ENCODE data around the gene LILRB5. TPM values are rescaled to one million over a fixed set of nuclear protein-coding genes. Genes with fewer than 3 reads are reported as not detected.
"Not testable (repeated sequence)": the region's sequence is repeated elsewhere in the genome, so short reads cannot be mapped to it uniquely, and the experiment has no call there.

Gene LILRB5
- under 1 TPM; 0.28 to 0.36 TPM for total RNA-seq

DNA sequence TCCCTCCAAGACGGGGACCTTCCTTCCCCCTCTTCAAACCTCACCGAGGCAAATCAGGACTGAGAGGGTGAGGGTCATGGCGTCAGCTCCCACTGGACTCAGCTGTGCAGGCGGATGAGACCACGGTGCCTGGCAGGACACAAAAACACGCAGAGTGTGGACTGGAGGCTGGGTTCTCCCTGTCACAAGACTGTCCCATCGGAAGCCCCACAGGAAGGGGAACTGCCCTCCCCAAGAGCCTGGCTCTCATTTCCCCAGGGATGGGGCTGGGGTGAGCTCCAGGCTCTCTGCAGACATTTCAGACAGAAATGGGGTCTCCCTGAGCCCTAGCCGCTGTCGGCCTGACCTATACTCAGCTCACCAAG is at the start of gene LILRB5:
LILRB5 (minus strand) TSS at position 158 of the 365 bp plus-strand sequence; CDS start at position 78, 80 bp downstream.
- no peaks in the 10 kb centered on the region for H3K36me3 Mint-ChIP-seq
- no peak within 1 kb of the TSS for H3K27ac Mint-ChIP-seq
- H3K9me3 Mint-ChIP-seq = no peaks in the 10 kb centered on the region
- ATAC-seq (ENCODE audit: low read depth) (no peak), DNase-seq (no peak)
- H3K4me3 Mint-ChIP-seq = no peak within 1 kb of the TSS
- H3K4me1 Mint-ChIP-seq = no peaks in the 10 kb centered on the region
- H3K27me3 Mint-ChIP-seq = peaks cover 5% of the 10 kb centered on the region
- POLR2A ChIA-PET = no interaction called here

DNA sequence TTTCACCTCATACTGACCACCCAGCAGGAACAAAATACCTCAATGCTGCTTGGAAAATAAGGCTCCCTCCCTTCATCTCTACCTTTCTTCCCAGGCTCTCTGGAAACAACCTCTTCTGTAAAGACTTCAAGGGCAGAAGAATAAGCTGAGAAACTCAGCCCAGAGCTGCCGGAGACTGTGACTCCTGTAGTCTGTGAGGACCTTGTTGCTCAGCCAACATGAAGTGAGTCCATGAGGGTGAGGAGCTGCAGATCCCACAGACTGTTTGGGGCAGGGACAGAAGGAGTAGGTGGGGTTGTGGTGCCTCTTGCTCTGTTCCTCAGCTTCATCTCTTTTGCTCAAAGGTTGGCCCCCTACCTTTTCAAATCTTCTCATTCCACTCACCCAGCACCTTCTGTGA is 48.1 kb upstream of the LILRB5 start:
- Mint-ChIP-seq H3K4me1 (peaks cover 15% of the 10 kb centered on the region), H3K9me3 (no peaks in the 10 kb centered on the region), H3K27me3 (peaks cover 12% of the 10 kb centered on the region), H3K27ac (no peak overlapping the region), H3K4me3 (no peak overlapping the region), H3K36me3 (no peaks in the 10 kb centered on the region)
- POLR2A ChIA-PET = no interaction called here
- DNase-seq (no peak), ATAC-seq (ENCODE audit: low read depth) (no peak)

DNA sequence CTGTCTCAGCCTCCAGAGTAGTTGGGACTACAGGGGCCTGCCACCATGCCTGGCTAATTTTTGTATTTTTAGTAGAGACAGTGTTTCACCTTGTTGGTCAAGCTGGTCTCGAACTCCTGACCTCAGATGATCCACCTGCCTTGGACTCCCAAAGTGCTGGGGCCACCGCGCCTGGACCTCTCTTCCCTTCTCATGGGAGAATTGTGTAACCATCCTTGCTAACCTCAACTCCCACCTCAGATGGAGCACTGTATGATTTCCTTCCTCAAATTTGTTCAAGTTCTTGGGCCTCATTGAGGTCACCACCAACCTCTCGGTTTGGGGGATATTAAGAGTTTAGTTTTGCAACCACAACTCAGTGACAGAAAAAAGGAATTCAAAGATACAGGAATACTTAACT is 45.2 kb upstream of the LILRB5 start:
- H3K36me3 Mint-ChIP-seq = no peaks in the 10 kb centered on the region
- no peaks in the 10 kb centered on the region for H3K9me3 Mint-ChIP-seq

DNA sequence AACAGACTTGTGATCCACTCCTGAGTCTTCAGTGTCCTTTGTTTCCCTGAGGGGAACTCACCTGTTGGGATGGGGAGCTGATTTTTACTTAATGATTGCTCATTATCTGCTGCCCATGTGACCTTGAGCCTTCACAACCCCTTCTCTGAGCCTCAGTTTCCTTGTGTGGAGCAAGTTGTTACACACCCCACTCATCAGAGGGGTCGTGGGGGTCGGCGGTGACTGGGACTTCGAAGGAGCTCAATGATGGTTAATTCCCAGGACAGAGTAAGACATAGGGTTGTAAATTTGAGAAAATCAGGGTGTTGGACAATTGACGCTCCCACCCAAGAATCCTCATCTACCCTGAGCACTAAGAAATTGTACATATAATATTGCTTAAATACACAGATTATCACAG is 42.4 kb upstream of the LILRB5 start:
- no peaks in the 10 kb centered on the region for H3K36me3 Mint-ChIP-seq
- POLR2A ChIA-PET = no interaction called here
- H3K27ac Mint-ChIP-seq = no peak overlapping the region
- no peaks in the 10 kb centered on the region for H3K9me3 Mint-ChIP-seq
- H3K4me3 Mint-ChIP-seq = no peak overlapping the region
- ATAC-seq (ENCODE audit: low read depth) (no peak), DNase-seq (no peak)
- H3K4me1 Mint-ChIP-seq = peaks cover 9% of the 10 kb centered on the region
- peaks cover 9% of the 10 kb centered on the region for H3K27me3 Mint-ChIP-seq

More for the DNA sequence above, 45.2 kb upstream of the LILRB5 start:
- Mint-ChIP-seq H3K27me3 (peaks cover 12% of the 10 kb centered on the region), H3K4me1 (peaks cover 15% of the 10 kb centered on the region), H3K27ac (no peak overlapping the region), H3K4me3 (no peak overlapping the region)
- POLR2A ChIA-PET = no interaction called here
- ATAC-seq (ENCODE audit: low read depth) = no peak
- no peak for DNase-seq

DNA sequence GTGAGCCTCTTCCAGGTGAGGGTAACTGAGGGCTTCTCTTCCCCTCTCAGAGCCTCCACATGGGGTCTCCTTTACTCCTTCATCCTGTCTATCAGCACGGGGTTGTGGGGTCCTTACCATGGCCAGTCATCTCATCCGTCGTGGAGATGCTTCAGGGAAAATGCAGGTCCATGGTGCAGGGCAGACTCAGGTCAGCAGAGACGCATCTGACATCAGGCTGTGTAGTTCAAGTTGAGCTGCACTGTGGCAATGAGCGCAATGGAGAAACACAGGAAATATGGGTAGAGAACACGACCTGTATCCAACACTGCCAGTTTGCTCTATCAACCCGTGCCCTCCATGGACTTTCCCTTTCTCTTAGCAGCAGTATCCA is 42.0 kb upstream of the LILRB5 start:
- Mint-ChIP-seq H3K36me3 (no peaks in the 10 kb centered on the region), H3K4me3 (no peak overlapping the region), H3K27me3 (peaks cover 9% of the 10 kb centered on the region), H3K4me1 (peaks cover 7% of the 10 kb centered on the region), H3K9me3 (no peaks in the 10 kb centered on the region), H3K27ac (no peak overlapping the region)
- DNase-seq (no peak), ATAC-seq (ENCODE audit: low read depth) (no peak)
- POLR2A ChIA-PET = no interaction called here

DNA sequence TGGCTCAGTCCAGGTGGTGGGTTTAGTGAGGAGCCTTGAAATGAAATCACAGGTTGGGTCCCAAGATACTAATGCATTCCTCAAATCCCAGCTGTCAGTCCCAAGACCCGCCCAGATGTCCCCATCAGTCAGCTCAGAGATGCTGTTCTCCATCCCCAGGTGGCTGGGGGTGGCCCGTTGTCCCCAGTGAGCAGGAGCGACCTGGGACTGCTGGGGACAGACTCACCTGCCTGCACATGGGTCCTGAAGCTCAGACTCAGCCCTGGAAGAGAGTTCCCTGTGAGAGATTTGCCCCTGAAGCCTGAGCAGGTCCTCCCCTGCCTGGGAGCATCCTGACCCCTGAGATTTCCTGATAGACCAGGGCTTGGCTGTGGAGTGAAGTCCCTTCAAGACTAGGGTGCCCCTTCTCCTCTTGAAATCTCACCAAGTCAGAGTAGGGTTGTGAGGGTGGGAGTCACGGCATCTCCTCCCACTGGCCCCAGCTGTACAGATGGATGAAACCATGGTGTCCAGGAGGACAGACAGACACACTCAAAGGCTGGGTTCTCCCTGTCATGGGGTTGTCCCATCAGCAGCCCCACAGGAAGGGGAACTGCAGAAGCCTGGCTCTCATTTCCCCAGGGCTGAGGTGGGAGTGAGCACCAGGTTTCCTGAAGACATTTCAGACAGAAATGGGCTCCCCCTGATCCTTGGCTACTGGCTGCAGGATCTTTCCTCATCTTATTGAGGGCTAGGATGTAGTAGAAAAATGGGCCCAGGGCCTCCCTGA is 41.5 kb upstream of the LILRB5 start:
- DNase-seq (no peak), ATAC-seq (ENCODE audit: low read depth) (no peak)
- POLR2A ChIA-PET = no interaction called here
- Mint-ChIP-seq H3K4me1 (peaks cover 3% of the 10 kb centered on the region), H3K27me3 (peaks cover 9% of the 10 kb centered on the region), H3K9me3 (no peaks in the 10 kb centered on the region), H3K36me3 (no peaks in the 10 kb centered on the region), H3K4me3 (no peak overlapping the region), H3K27ac (no peak overlapping the region)

DNA sequence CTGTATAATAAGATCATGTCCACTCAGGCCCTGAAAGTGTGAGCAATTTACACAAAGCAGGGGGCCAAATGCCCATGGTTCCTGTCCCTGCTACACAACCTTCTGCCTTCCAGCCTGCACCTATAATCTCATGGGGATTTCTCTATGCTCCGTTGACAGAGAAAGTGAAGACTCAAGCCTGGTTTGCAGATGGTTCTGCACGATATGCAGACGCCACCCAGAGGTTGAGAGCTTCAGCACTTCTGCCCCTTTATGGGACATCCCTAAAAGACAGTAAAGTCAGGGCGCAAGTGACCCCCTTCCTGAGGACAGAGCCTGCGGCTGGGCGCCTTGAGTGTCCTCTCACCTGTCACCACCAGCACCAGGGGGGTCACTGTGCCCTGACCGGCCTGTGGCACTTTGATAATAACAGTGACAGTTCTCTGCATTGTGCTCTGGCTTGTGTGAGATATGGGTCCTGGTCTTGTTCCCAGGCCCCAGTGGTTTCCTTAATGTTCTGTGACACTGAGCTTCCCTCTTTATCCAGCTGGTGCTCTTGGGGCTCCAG is 40.8 kb upstream of the LILRB5 start:
- peaks cover 3% of the 10 kb centered on the region for H3K4me1 Mint-ChIP-seq
- no peaks in the 10 kb centered on the region for H3K36me3 Mint-ChIP-seq
- no peak overlapping the region for H3K4me3 Mint-ChIP-seq
- no peak overlapping the region for H3K27ac Mint-ChIP-seq
- no peaks in the 10 kb centered on the region for H3K9me3 Mint-ChIP-seq
- POLR2A ChIA-PET = no interaction called here
- DNase-seq (no peak), ATAC-seq (ENCODE audit: low read depth) (no peak)
- peaks cover 9% of the 10 kb centered on the region for H3K27me3 Mint-ChIP-seq

DNA sequence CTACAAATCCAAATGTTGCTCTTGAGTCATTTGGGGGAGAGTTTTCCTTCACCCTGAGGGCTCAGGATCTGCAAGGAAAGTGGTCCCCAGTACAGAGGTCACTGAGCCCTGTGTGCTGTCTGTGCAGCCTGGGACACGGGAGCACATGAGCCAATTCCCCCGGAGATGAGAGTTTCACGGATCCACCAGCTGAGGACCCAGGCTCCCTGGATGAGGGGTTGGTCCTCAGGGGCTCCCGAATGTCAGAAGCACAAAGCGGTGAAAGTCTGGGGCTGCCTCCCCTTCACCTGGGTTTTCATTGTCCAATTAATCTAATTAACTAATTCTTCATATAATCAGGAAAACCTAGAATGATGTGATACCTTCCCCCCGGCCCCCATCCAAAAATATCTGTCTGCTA is 37.5 kb upstream of the LILRB5 start:
- Mint-ChIP-seq H3K9me3 (no peaks in the 10 kb centered on the region), H3K4me3 (no peak overlapping the region), H3K36me3 (no peaks in the 10 kb centered on the region), H3K4me1 (no peaks in the 10 kb centered on the region), H3K27me3 (peaks cover 12% of the 10 kb centered on the region), H3K27ac (no peak overlapping the region)
- no peak for ATAC-seq (ENCODE audit: low read depth)
- DNase-seq = no peak
- POLR2A ChIA-PET = no interaction called here

DNA sequence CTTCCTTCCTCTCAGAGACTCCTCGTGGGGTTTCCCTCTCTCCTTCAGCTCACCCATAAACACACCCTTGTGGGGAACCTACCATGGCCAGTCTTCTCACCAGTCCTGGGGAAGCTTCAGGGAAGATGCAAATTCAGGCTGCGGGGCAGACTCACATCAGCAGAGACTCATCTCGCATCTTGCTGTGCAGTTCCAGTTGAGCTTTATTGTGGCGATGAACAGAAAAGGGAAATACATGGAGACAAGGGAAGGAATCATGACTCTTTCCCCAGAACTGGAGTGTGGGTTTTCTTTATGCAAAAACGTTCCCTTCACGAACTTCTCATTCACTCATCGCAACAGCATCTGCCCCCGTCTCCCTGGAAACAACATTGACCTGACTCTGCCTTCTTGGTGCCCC is 32.1 kb upstream of the LILRB5 start:
- H3K27me3 Mint-ChIP-seq = peaks cover 28% of the 10 kb centered on the region
- H3K27ac Mint-ChIP-seq; H3K9me3 Mint-ChIP-seq; ATAC-seq (ENCODE audit: low read depth); H3K4me3 Mint-ChIP-seq; H3K4me1 Mint-ChIP-seq; H3K36me3 Mint-ChIP-seq; DNase-seq: not testable (repeated sequence)
- POLR2A ChIA-PET = interaction anchor here (0.7 kb wide), 1 partner anchor 12 kb away, joined by 4 read pairs; no protein-coding TSS in a partner anchor

DNA sequence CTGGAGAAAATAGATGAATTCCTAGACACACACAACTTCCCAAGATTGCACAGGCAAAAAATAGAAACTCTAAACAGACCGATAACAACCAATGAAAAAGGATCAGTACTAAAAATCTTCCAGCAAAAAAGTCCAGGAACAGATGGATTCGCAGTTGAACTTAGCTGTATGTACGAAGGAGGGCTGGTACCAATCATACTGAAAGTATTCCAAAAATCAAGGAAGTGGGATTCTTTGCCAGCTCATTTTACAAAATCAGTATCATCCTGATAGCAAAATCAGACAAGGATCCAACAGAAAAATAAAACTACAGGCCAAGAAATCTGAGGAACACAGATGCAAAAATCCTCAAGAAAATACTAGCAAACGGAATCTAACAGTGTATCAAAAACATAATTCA is 30.4 kb upstream of the LILRB5 start:
- DNase-seq = no peak
- no peak for ATAC-seq (ENCODE audit: low read depth)
- Mint-ChIP-seq H3K27me3 (peaks cover 32% of the 10 kb centered on the region), H3K9me3 (no peaks in the 10 kb centered on the region), H3K36me3 (no peaks in the 10 kb centered on the region), H3K4me1 (peaks cover 9% of the 10 kb centered on the region), H3K27ac (no peak overlapping the region), H3K4me3 (no peak overlapping the region)
- POLR2A ChIA-PET = no interaction called here

DNA sequence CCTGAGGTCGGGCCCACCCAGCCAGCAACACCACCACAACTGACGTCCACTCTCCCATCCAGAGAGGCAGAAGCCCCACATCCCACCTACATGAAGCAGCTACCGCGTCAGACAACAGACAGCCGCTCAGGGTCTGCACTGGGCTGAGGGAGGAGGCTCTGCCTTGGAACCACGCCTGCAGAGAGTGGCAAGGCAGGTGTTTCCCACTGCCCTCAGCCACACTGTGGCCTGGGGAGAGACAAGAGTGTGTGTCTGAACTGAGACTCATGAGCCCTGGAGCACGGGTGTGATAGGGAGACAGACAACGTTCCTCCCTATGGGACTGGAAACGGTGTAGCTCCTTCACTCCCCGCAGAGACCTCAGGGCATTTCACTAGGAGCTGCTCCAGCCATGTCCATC is 29.2 kb upstream of the LILRB5 start:
- H3K27ac Mint-ChIP-seq; POLR2A ChIA-PET; H3K9me3 Mint-ChIP-seq; H3K36me3 Mint-ChIP-seq; H3K4me3 Mint-ChIP-seq; ATAC-seq (ENCODE audit: low read depth); DNase-seq: not testable (repeated sequence)
- Mint-ChIP-seq H3K27me3 (peaks cover 33% of the 10 kb centered on the region), H3K4me1 (peaks cover 11% of the 10 kb centered on the region)

DNA sequence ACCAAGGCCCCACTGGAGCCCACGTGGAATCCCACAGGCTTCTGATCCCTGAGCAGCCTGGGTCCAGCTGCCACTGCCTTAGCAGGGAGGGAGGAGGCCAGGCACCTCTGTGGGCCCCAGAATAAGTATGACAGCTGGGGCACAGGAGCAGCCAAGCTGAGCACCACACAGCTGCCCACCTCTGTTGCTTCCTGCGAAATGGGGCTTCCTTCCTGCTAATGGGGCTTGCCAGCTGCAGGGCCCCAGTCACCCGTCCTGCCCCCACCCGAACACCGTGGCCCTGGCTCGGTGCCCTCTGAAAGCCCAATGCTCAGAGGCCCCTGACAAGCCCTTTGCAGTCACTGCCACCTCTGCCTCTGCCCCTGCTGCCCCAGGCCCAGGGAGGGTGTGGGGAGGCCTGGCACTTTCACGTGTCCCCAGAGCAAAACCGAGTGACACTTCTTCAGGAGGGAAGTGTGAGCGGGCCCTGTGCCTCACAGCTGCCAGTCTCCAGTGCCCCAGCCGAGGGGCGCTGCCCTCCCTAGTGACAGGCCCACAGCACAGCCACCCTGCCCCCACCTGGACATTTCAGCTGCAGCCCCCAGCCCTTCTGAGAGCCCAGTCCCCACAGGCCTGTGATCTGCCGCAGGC is 28.5 kb upstream of the LILRB5 start:
- H3K4me3 Mint-ChIP-seq, POLR2A ChIA-PET: not testable (repeated sequence)
- peaks cover 38% of the 10 kb centered on the region for H3K27me3 Mint-ChIP-seq

DNA sequence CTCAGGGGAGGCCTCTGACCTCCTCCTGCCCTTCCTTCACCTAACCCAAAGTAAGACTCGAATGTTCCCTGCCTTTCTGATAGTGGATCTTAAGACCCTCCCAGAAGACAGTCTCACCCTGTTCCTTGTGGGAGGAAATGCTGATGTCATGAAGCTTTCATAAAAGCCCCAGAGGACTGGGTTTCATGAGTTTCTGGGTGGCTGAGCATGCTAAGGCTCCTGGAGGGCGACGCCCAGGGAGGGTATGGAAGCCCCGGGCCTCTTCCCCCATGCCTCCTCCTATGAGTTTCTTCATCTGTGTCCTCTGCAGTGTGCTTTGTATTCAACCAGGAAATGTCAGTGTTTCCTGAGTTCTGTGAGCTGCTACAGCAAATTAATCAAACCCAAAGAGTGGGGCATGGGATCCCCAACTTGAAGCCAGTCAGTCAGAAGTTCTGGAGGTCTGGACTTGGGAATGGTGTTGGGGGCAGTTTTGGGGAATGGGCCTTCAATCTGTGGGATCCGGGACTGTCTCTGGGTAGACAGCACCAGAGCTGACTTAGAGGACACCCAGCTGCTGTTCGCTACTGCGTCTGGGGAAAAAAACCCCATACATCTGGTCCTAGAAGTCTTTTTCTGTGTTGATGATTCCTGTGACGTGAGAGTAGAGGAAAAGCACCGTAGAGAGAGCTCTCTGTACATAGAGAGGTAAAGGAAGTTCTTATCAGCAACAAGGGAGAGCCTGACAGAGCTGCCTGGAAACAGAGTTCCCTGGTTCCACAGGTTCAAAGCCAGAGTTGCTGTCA is 25.8 kb upstream of the LILRB5 start:
- Mint-ChIP-seq H3K27me3 (peaks cover 43% of the 10 kb centered on the region), H3K4me3 (no peak overlapping the region), H3K27ac (no peak overlapping the region), H3K36me3 (no peaks in the 10 kb centered on the region), H3K9me3 (no peaks in the 10 kb centered on the region), H3K4me1 (peaks cover 11% of the 10 kb centered on the region)
- DNase-seq (no peak), ATAC-seq (ENCODE audit: low read depth) (no peak)
- POLR2A ChIA-PET = no interaction called here

More for the DNA sequence above, 28.5 kb upstream of the LILRB5 start:
- H3K36me3 Mint-ChIP-seq, H3K9me3 Mint-ChIP-seq, H3K27ac Mint-ChIP-seq, DNase-seq: not testable (repeated sequence)
- peak; percentile 33 for ATAC-seq (ENCODE audit: low read depth)
- H3K4me1 Mint-ChIP-seq = peaks cover 11% of the 10 kb centered on the region

All from activated naive CD8-positive, alpha-beta T cell treated with anti-CD3 and anti-CD28 coated beads, Interleukin-2, amount 10 ng/mL, durations not matched to agents 7 days and 5 days (primary cell).